GM12878 (cell line): ENCODE results near the gene SCAMP5. TPM values are rescaled to one million over a fixed set of nuclear protein-coding genes. Genes with fewer than 3 reads are reported as not detected.
A peak's percentile ranks its signal among the peaks of the same experiment; 100 is the strongest.

ENCODE experiments used
- ATAC-seq: fragments of 200-7000 bp; cut with Tn5 transposase; 3 replicates; pipeline ENCODE4 v1.9.1; 2020; ENCODE audit warnings: mild to moderate bottlenecking, moderate library complexity
- BruUV-seq: library from RNA; stranded (reverse); fragments of 400-500 nt; replicated peaks from 2 replicates; lab custom pipeline; 2021; lab: Mats Ljungman, UMichigan
- CTCF ChIA-PET: fragments of 300-600 bp; sonication (Branson Sonifier 250); formaldehyde crosslinking; extraction: SDS; loops from one replicate; lab custom pipeline; 2021; ENCODE audit warnings: inconsistent platforms; lab: Yijun Ruan, JAX
- POLR2A ChIA-PET: fragments of 350-600 bp; formaldehyde crosslinking; extraction: SDS; loops from one replicate; lab custom pipeline; 2021; ENCODE audit warnings: inconsistent platforms; lab: Charles Lee
- RAD21 ChIA-PET: fragments of 300-600 bp; sonication (Branson Sonifier 250); formaldehyde crosslinking; loops from one replicate; lab custom pipeline; 2023; ENCODE audit warnings: antibody characterized with exemption; ENCODE audit not compliant: unreplicated experiment; lab: Charles Lee
- SMC1A ChIA-PET: fragments of 300-600 bp; sonication (Branson Sonifier 250); formaldehyde crosslinking; loops from one replicate; lab custom pipeline; 2023; ENCODE audit not compliant: unreplicated experiment, uncharacterized antibody; lab: Charles Lee
- DNase-seq: peaks from one replicate; pipeline ENCODE4 v3.0.0-alpha.2; 2011; ENCODE audit warnings: low read depth, low spot score
- FAIRE-seq: peaks from 3 replicates; lab custom pipeline; 2011; peaks lifted over from hg19 to GRCh38; lab: Jason Lieb, UNC
- H2AFZ ChIP-seq: 2 replicates; pipeline ENCODE4 v1.6.0; 2011; ENCODE audit warnings: low read depth, low read length, control low read depth; ENCODE audit not compliant: control insufficient read depth
- H3K27ac ChIP-seq: 2 replicates; pipeline ENCODE4 v1.5.1; 2011; ENCODE audit warnings: control low read depth; ENCODE audit not compliant: control insufficient read depth, insufficient read depth
- H3K27me3 ChIP-seq, 2 experiments: replicated peaks in 1 of 2; 2 replicates each; pipeline versions ENCODE4 v1.6.0 to v1.6.1; 2011; ENCODE audit warnings: low read length in 1 of 2; ENCODE audit not compliant: control insufficient read depth in 2 of 2, insufficient read depth in 2 of 2
- H3K36me3 ChIP-seq, 2 experiments: 2 replicates each; pipeline ENCODE4 v1.5.1; 2011; ENCODE audit warnings: low read length in 1 of 2; ENCODE audit not compliant: control insufficient read depth in 2 of 2, insufficient read depth in 2 of 2
- H3K4me1 ChIP-seq: 2 replicates; pipeline ENCODE4 v1.6.1; 2011; ENCODE audit warnings: mild to moderate bottlenecking, low read length, moderate library complexity, mixed read lengths; ENCODE audit not compliant: control insufficient read depth, insufficient read depth
- H3K4me2 ChIP-seq: 2 replicates; pipeline ENCODE4 v1.6.0; 2011; ENCODE audit warnings: control low read depth; ENCODE audit not compliant: control insufficient read depth, insufficient read depth
- H3K4me3 ChIP-seq: fragments of 200-600 bp; sonication (generic); 2 replicates; pipeline ENCODE4 v1.5.1; 2016
- H3K79me2 ChIP-seq: 2 replicates; pipeline ENCODE4 v1.6.0; 2011; ENCODE audit warnings: low read length; ENCODE audit not compliant: control insufficient read depth, insufficient read depth
- H3K9ac ChIP-seq: 2 replicates; pipeline ENCODE4 v1.8.0; 2011; ENCODE audit warnings: low read length, control low read depth, mixed read lengths; ENCODE audit not compliant: control insufficient read depth, insufficient read depth
- H3K9me3 ChIP-seq: replicated peaks from 3 replicates; pipeline ENCODE4 v1.5.1; 2011; ENCODE audit warnings: mild to moderate bottlenecking, low read length; ENCODE audit not compliant: control insufficient read depth, insufficient read depth
- H4K20me1 ChIP-seq: 2 replicates; pipeline ENCODE4 v1.6.0; 2011; ENCODE audit not compliant: control insufficient read depth, insufficient read depth
- BACH1 ChIP-seq: fragments of 450-650 bp; IDR thresholded peaks from 2 replicates; pipeline ENCODE4 v1.6.1; 2017; ENCODE audit warnings: mild to moderate bottlenecking, borderline replicate concordance
- BRCA1 ChIP-seq: IDR thresholded peaks from 2 replicates; pipeline ENCODE4 v1.6.1; 2011; ENCODE audit warnings: low read depth, low read length, improper control_type of control experiment
- CHD1 ChIP-seq: IDR thresholded peaks from 2 replicates; pipeline ENCODE4 v1.6.1; 2012; ENCODE audit warnings: low read depth, low read length, improper control_type of control experiment
- FOS ChIP-seq: IDR thresholded peaks from 3 replicates; pipeline ENCODE4 v1.6.1; 2011; ENCODE audit warnings: borderline replicate concordance; ENCODE audit not compliant: insufficient read length; ENCODE audit errors: extremely low read depth
- IKZF1 ChIP-seq: fragments of 450-650 bp; conservative IDR thresholded peaks from 2 replicates; pipeline ENCODE4 v1.6.1; 2017; ENCODE audit warnings: antibody characterized with exemption, mild to moderate bottlenecking
- LARP7 ChIP-seq: fragments of 450-650 bp; IDR thresholded peaks from 2 replicates; pipeline ENCODE4 v1.6.1; 2017; ENCODE audit warnings: mild to moderate bottlenecking
- MYB ChIP-seq: fragments of 150-350 bp; IDR thresholded peaks from 2 replicates; pipeline ENCODE4 v1.6.1; 2014; ENCODE audit warnings: mild to moderate bottlenecking, low read depth, low read length, borderline replicate concordance
- NBN ChIP-seq: fragments of 450-650 bp; IDR thresholded peaks from 2 replicates; pipeline ENCODE4 v1.6.1; 2016
- ZBED1 ChIP-seq: IDR thresholded peaks from 2 replicates; pipeline ENCODE4 v1.6.1; 2016; ENCODE audit warnings: borderline replicate concordance
- ZNF384 ChIP-seq: IDR thresholded peaks from 2 replicates; pipeline ENCODE4 v1.6.1; 2012; ENCODE audit warnings: low read depth, mild to moderate bottlenecking, low read length, improper control_type of control experiment, borderline replicate concordance
- WGBS: methylation state at CpG from one replicate; pipeline ENCODE4 v1.1.6; 2016; ENCODE audit warnings: low lambda C conversion rate; ENCODE audit not compliant: insufficient replicate concordance, insufficient coverage; ENCODE audit errors: missing lambda C conversion rate; 5-methylcytosine and 5-hydroxymethylcytosine counted together
- in situ Hi-C: fragments of 300-500 bp; cut with MboI; formaldehyde crosslinking; loops from 9 replicates; pipeline ENCODE4 v1.14.3; 2018; ENCODE audit warnings: mixed read lengths
- intact Hi-C: fragments of 100-400 bp; cut with micrococcal nuclease; formaldehyde crosslinking; loops from one replicate; pipeline ENCODE4 v1.14.2; 2022; ENCODE audit not compliant: unreplicated experiment
- polyA plus RNA-seq, 11 experiments: library from polyadenylated mRNA; depleted of rRNA in 4 of 11; unstranded in 6 of 11; stranded (reverse) in 5 of 11; fragments of >200 nt; fragmentation: Nextera tagmentation in 4 of 11; fragmentation: Illumina TruSeq in 1 of 11; extraction: Ambion mirVana in 4 of 11; extraction: Trizol in 1 of 11; gene quantifications; 1 replicate in 1 of 11; 2 replicates in 10 of 11; pipeline versions ENCODE4 v1.2.1 to v1.2.3, GENCODE V29; 2011 to 2016; ENCODE audit warnings: inconsistent platforms in 2 of 11, missing spikeins in 2 of 11, low read depth in 1 of 11
- total RNA-seq, 4 experiments: library from RNA; depleted of rRNA in 3 of 4; stranded (reverse); fragments of >200 nt in 3 of 4; fragmentation: Illumina TruSeq in 1 of 4; extraction: Trizol in 1 of 4; gene quantifications; 2 replicates each; pipeline versions ENCODE4 v1.2.1 to v1.2.3, GENCODE V29; 2013 to 2021
- TF ChIP-seq, protein P1 (sequence below): fragments of 450-650 bp; IDR thresholded peaks from 2 replicates; pipeline ENCODE4 v1.6.1; 2017; ENCODE audit warnings: mild to moderate bottlenecking
- TF ChIP-seq, protein P2 (sequence below): fragments of 450-650 bp; IDR thresholded peaks from 2 replicates; pipeline ENCODE4 v1.6.1; 2017; ENCODE audit warnings: low read depth, mild to moderate bottlenecking, moderate library complexity
- TF ChIP-seq, protein P3 (sequence below): IDR thresholded peaks from 2 replicates; pipeline ENCODE4 v1.6.1; 2012; ENCODE audit warnings: low read length, inconsistent platforms
- TF ChIP-seq, protein P4 (sequence below): fragments of 450-650 bp; IDR thresholded peaks from 2 replicates; pipeline ENCODE4 v1.6.1; 2017; ENCODE audit warnings: mild to moderate bottlenecking, low read depth, inconsistent platforms; ENCODE audit not compliant: poor library complexity, severe bottlenecking

SCAMP5 gene
- total and polyA plus RNA-seq, 10 of the 15 experiments (the other 5 are each of a cell fraction or from before 2014, with no cell fraction given): 1.6 to 41.6 (median 16.9) TPM

DNA sequence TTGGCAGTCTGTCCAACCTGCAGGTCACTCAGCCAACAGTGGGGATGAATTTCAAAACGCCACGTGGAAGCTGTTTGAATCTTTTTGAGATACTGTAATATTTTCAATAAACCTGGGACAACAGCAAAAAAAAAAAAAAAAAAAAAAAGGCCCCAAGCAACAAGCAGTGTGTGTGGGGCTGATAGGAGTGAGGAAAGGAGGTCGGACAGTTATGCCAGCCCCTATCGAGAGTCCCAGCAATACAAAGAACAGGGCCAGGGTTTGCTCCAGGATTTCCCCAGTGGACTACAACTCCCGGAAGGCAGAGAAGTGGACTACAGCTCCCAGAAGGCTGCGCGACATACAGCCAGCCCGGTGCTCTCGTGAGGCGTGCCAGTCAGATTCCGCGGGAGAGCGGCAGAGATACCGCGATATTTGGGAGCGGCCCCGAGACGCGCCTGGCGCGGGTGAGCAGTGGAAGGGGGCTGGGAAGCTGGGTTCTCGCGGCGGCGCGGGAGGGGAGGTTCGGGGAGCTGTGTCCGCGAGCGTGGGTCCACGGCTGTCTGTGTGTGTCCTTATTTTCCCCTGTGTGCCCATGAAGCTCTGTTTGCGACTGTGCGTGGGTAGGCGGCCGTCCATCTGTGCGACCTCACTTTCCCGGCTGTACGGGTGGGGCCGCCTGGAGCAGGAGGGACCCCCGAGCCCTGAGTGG is 28.0 kb downstream of the SCAMP5 start, which contains the start of gene PPCDC:
Gene PPCDC (plus strand): TSS at position 410 of the 691 bp plus-strand sequence. CDS start 4,729 bp downstream, outside the sequence.
- POLR2A ChIA-PET: interaction anchor here (0.6 to 3.5 kb wide), 20 partner anchors 9 to 670 kb away, joined by 3 to 15 read pairs (median 3); partner anchors contain the start of genes C15orf39, COX5A, IMP3 and MAN2C1
- CTCF ChIA-PET: interaction anchor here (0.7 to 3.3 kb wide), 8 partner anchors 14 to 345 kb away, joined by 3 to 23 read pairs (median 4); partner anchors contain the start of genes MAN2C1 and SCAMP5
- Histone ChIP-seq H4K20me1 (no peaks in the 10 kb centered on the region), H3K27me3 (no peaks in the 10 kb centered on the region), H3K9ac (peak within 1 kb of the TSS; percentile 100), H3K4me1 (peaks cover 16% of the 10 kb centered on the region), H3K4me2 (peak within 1 kb of the TSS; percentile 93), H3K36me3 (no peaks in the 10 kb centered on the region), H3K27ac (peak within 1 kb of the TSS; percentile 98), H3K4me3 (peak within 1 kb of the TSS; percentile 86), H3K9me3 (no peaks in the 10 kb centered on the region), H3K79me2 (peaks cover 16% of the 10 kb centered on the region), H2AFZ (peak within 1 kb of the TSS; percentile 90)
- SMC1A ChIA-PET: interaction anchor here (1.0 to 4.5 kb wide), 11 partner anchors 9 to 407 kb away, joined by 3 to 15 read pairs (median 4); no protein-coding TSS in a partner anchor
- WGBS: 3% methylated on average over 40 of the region's 40 CpGs
- intact Hi-C loops: loop anchor here (5.0 kb wide), 1 partner anchor 429 kb away; the partner anchor contains the start of gene SIN3A
- FAIRE-seq: peak; percentile 87
- RAD21 ChIA-PET: interaction anchor here (0.6 to 3.8 kb wide), 13 partner anchors 15 to 477 kb away, joined by 3 to 28 read pairs (median 5); partner anchors contain the start of genes C15orf39, MAN2C1, SCAMP5 and SIN3A
- no TSS peak for BruUV-seq
- DNase-seq: peak; percentile 84
- in situ Hi-C loops: loop anchor here (10.0 to 25.0 kb wide), 2 partner anchors 281 to 639 kb away; no protein-coding TSS in a partner anchor
- ATAC-seq: peak; percentile 99
- TF ChIP-seq ZNF384 (peak; percentile 89), ZBED1 (no peak), FOS (no peak), CHD1 (no peak), BRCA1 (peak; percentile 93), NBN (peak; percentile 84), LARP7 (peak; percentile 69; the same call in 1 of the 2 replicates), MYB (no peak), BACH1 (peak; percentile 86; the same call in 1 of the 2 replicates), IKZF1 (peak; percentile 96)
- TF ChIP-seq, protein P1, sequence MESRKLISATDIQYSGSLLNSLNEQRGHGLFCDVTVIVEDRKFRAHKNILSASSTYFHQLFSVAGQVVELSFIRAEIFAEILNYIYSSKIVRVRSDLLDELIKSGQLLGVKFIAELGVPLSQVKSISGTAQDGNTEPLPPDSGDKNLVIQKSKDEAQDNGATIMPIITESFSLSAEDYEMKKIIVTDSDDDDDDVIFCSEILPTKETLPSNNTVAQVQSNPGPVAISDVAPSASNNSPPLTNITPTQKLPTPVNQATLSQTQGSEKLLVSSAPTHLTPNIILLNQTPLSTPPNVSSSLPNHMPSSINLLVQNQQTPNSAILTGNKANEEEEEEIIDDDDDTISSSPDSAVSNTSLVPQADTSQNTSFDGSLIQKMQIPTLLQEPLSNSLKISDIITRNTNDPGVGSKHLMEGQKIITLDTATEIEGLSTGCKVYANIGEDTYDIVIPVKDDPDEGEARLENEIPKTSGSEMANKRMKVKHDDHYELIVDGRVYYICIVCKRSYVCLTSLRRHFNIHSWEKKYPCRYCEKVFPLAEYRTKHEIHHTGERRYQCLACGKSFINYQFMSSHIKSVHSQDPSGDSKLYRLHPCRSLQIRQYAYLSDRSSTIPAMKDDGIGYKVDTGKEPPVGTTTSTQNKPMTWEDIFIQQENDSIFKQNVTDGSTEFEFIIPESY: no peak
- TF ChIP-seq, protein P2, sequence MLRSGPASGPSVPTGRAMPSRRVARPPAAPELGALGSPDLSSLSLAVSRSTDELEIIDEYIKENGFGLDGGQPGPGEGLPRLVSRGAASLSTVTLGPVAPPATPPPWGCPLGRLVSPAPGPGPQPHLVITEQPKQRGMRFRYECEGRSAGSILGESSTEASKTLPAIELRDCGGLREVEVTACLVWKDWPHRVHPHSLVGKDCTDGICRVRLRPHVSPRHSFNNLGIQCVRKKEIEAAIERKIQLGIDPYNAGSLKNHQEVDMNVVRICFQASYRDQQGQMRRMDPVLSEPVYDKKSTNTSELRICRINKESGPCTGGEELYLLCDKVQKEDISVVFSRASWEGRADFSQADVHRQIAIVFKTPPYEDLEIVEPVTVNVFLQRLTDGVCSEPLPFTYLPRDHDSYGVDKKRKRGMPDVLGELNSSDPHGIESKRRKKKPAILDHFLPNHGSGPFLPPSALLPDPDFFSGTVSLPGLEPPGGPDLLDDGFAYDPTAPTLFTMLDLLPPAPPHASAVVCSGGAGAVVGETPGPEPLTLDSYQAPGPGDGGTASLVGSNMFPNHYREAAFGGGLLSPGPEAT: peak; percentile 66
- TF ChIP-seq, protein P3, sequence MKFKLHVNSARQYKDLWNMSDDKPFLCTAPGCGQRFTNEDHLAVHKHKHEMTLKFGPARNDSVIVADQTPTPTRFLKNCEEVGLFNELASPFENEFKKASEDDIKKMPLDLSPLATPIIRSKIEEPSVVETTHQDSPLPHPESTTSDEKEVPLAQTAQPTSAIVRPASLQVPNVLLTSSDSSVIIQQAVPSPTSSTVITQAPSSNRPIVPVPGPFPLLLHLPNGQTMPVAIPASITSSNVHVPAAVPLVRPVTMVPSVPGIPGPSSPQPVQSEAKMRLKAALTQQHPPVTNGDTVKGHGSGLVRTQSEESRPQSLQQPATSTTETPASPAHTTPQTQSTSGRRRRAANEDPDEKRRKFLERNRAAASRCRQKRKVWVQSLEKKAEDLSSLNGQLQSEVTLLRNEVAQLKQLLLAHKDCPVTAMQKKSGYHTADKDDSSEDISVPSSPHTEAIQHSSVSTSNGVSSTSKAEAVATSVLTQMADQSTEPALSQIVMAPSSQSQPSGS: no peak
- TF ChIP-seq, protein P4, sequence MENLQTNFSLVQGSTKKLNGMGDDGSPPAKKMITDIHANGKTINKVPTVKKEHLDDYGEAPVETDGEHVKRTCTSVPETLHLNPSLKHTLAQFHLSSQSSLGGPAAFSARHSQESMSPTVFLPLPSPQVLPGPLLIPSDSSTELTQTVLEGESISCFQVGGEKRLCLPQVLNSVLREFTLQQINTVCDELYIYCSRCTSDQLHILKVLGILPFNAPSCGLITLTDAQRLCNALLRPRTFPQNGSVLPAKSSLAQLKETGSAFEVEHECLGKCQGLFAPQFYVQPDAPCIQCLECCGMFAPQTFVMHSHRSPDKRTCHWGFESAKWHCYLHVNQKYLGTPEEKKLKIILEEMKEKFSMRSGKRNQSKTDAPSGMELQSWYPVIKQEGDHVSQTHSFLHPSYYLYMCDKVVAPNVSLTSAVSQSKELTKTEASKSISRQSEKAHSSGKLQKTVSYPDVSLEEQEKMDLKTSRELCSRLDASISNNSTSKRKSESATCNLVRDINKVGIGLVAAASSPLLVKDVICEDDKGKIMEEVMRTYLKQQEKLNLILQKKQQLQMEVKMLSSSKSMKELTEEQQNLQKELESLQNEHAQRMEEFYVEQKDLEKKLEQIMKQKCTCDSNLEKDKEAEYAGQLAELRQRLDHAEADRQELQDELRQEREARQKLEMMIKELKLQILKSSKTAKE: no peak
